GM21515 (cell line): Measurements from ENCODE around the gene FRAT2.
"Not testable (repeated sequence)": the region's sequence is repeated elsewhere in the genome, so short reads cannot be mapped to it uniquely, and the experiment has no call there.

Experiments
- ATAC-seq: cut with Tn5 transposase; IDR thresholded peaks from one replicate; pipeline ENCODE4 v1.9.1; 2021; ENCODE audit not compliant: unreplicated experiment

The FRAT2 gene

DNA sequence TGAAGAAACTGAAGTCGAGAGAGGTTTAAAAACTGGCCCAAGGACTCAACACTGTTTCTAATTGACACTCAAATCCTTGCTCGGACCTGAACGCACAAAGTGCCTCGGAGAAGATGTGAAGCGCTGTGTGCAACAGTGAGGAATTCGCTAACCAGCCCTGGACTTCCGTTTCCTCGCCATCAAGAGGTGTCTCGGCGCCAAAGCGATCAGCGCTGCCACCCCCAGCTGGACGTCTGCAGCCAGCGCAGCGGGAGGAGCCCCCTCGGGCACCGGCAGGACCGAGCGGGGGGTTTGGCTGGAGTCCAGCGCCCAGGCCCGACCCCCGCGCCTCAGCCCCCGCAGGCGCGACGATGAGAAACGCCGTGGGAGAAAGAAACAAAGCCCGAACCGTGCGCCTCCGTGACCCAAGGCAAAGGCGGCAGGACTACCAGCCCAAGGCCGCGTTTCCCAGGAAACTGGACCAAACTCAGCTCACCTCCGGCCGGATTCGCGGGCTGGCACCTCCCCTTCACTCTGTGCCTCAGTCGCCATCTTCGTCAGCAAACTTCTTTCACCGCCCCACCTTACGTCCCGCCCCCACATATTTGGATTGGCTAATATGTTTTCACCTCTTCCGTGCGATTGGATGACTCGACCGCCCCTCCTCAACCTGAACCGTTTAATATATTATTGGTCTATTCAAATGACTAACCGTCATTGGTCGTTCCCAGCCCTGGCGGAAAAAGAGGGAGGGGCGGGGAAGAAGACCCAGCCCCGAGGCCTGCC lies 42.2 kb downstream of the FRAT2 start, which contains the start of gene ARHGAP19:
ARHGAP19 (minus strand) TSS at position 541 of the 765 bp plus-strand sequence; CDS start at position 531, 10 bp downstream.
- peak; percentile 97 for ATAC-seq

DNA sequence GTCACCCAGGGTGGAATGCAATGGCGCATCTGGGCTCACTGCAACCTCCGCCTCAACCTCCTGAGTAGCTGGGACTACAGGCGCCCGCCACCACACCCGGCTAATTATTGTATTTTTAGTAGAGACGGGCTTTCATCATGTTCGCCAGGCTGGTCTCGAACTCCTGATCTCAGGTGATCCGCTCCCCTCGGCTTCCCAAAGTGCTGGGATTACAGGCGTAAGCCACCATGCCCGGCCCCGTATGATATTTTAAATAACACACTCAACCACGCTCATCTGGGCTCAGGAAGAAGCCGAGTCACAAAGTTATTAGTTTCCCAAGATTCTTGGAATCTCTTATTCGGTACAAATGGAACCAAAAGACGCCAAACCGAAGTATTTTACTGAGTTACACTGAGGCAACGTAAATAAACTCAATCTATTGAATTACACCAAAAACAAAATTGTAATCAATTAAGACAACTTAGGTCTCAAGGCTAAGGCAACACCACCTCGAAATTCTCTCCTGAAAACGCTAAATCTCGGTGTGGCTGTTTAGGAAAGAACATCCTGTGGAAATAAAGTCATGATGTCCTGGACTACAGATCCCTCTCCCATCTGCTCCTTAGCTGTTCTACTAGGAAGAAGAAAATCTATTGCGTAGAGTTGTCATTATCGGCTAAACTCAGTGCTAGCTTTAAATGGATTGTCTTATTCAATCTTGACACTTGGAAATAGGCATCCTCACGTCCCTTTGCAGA lies 43.0 kb downstream of the FRAT2 start:
- ATAC-seq, result no peak

DNA sequence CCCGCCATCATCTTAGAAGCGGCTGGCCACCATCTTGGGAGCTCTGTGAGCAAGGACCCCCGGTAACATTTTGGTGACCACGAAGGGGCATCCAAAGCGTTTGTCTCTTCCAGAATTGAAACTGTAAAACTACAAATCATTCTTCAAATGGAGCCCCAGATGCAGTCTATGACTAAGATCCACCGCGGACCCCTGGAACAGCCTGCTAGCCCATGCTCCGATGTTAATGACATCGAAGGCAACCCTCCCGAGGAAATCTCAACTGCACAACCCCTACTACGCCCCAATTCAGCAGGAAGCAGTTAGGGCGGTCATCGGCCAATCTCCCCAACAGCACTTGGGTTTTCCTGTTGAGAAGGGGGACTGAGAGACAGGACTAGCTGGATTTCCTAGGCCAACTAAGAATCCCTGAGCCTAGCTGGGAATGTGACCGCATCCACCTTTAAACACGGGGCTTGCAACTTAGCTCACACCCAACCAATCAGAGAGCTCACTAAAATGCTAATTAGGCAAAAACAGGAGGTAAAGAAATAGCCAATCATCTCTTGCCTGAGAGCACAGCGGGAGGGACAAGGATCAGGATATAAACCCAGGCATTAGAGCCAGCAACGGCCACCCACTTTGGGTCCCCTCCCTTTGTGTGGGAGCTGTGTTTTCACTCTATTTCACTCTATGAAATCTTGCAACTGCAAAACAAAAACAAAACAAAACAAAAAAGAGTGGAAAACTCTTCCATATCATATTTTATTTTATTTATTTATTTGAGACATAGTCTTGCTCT lies 43.8 kb downstream of the FRAT2 start:
- ATAC-seq, result not testable (repeated sequence)

DNA sequence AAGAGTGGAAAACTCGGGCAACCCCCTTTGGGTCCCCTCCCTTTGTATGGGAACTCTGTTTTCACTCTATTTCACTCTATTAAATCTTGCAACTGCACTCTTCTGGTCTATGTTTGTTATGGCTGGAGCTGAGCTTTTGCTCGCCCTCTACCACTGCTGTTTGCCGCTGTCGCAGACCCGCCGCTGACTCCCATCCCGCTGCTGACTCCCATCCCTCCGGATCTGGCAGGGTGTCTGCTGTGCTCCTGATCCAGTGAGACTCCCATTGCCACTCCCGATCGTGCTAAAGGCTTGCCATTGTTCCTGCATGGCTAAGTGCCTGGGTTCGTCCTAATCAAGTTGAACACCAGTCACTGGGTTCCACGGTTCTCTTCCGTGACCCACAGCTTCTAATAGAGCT lies 44.5 kb downstream of the FRAT2 start:
- not testable (repeated sequence) for ATAC-seq
